GM23338 (cell line): ENCODE data around the gene ZP3.
"Not testable (repeated sequence)": the region's sequence is repeated elsewhere in the genome, so short reads cannot be mapped to it uniquely, and the experiment has no call there.

ENCODE experiments used
- EZH2 ChIP-seq: fragments of 200-600 bp; sonication (generic); IDR thresholded peaks from one replicate; pipeline ENCODE4 v1.8.0; 2017; ENCODE audit warnings: antibody characterized with exemption, mild to moderate bottlenecking, low read depth; ENCODE audit not compliant: unreplicated experiment
- EZH2phosphoT487 ChIP-seq: fragments of 200-600 bp; sonication (generic); IDR thresholded peaks from one replicate; pipeline ENCODE4 v1.8.1; 2018; ENCODE audit warnings: antibody characterized with exemption; ENCODE audit not compliant: unreplicated experiment
- JUNB ChIP-seq: IDR thresholded peaks from one replicate; pipeline ENCODE4 v1.6.1; 2016; ENCODE audit warnings: antibody characterized with exemption; ENCODE audit not compliant: unreplicated experiment
- POLR2AphosphoS5 ChIP-seq: IDR thresholded peaks from 2 replicates; pipeline ENCODE4 v1.6.1; 2016; ENCODE audit warnings: antibody characterized with exemption, low read depth
- REST ChIP-seq: IDR thresholded peaks from one replicate; pipeline ENCODE4 v1.6.1; 2018; ENCODE audit warnings: antibody characterized with exemption; ENCODE audit not compliant: unreplicated experiment
- STAT1 ChIP-seq: IDR thresholded peaks from one replicate; pipeline ENCODE4 v1.6.1; 2016; ENCODE audit warnings: antibody characterized with exemption; ENCODE audit not compliant: unreplicated experiment
- TF ChIP-seq, protein P1 (sequence below), 2 experiments: fragments of 200-600 bp in 1 of 2; sonication (generic) in 1 of 2; conservative IDR thresholded peaks; 2 replicates each; pipeline versions ENCODE4 v1.5.1 to v1.6.1; 2016 to 2017; ENCODE audit warnings: antibody characterized with exemption in 2 of 2, low read depth in 2 of 2, mild to moderate bottlenecking in 2 of 2, moderate library complexity in 1 of 2
- TF ChIP-seq, protein P2 (sequence below): IDR thresholded peaks from 2 replicates; pipeline ENCODE4 v1.6.1; 2016; ENCODE audit warnings: antibody characterized with exemption

DNA sequence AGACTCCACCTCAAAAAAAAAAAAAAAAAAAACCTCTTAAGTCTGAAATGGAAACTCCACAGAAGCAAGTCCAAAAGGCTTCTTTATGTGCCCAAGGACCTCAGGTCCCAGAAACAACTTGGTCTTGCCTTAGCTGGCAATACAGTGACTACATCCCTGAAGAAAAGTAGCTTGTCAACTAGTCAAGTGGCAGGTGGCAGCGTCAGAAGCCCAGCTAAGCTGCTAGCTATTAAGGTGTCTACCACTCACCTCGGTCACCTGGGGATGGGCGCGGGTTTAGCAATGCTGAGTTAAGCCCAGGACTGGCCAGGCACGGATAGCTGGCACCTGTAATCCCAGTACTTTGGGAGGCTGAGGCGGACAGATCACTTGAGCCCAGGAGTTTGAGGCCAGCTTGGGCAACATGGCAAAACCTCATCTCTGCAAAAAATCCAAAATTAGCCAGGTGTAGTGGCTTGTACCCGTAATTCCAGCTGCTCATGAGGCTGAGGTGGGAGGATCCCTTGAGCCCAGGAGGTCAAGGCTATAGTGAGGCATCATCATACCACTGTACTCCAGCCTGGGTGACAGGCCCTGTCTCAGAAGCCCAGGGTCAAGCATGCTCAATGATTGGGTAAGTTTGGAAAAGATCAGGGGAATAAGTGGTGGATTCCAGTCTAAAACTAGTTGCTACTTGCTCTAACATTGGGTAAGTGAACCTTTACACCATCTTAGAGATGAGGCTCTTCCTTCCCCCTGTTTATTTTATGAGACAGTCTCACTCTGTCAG lies 14.6 kb downstream of the ZP3 start:
- TF ChIP-seq, protein P1, sequence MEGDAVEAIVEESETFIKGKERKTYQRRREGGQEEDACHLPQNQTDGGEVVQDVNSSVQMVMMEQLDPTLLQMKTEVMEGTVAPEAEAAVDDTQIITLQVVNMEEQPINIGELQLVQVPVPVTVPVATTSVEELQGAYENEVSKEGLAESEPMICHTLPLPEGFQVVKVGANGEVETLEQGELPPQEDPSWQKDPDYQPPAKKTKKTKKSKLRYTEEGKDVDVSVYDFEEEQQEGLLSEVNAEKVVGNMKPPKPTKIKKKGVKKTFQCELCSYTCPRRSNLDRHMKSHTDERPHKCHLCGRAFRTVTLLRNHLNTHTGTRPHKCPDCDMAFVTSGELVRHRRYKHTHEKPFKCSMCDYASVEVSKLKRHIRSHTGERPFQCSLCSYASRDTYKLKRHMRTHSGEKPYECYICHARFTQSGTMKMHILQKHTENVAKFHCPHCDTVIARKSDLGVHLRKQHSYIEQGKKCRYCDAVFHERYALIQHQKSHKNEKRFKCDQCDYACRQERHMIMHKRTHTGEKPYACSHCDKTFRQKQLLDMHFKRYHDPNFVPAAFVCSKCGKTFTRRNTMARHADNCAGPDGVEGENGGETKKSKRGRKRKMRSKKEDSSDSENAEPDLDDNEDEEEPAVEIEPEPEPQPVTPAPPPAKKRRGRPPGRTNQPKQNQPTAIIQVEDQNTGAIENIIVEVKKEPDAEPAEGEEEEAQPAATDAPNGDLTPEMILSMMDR (conservative IDR thresholded peaks at IDR 0.05; ENCODE audit: low read depth in 2 of 2), result not testable (repeated sequence)
- not testable (repeated sequence) for TF ChIP-seq JUNB, POLR2AphosphoS5, REST, EZH2, STAT1, EZH2phosphoT487
- TF ChIP-seq, protein P2, sequence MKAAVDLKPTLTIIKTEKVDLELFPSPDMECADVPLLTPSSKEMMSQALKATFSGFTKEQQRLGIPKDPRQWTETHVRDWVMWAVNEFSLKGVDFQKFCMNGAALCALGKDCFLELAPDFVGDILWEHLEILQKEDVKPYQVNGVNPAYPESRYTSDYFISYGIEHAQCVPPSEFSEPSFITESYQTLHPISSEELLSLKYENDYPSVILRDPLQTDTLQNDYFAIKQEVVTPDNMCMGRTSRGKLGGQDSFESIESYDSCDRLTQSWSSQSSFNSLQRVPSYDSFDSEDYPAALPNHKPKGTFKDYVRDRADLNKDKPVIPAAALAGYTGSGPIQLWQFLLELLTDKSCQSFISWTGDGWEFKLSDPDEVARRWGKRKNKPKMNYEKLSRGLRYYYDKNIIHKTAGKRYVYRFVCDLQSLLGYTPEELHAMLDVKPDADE, result not testable (repeated sequence)
